Activated T-helper 2 cell treated with anti-CD3 and anti-CD28 coated beads, Interferon-gamma antibody, Interleukin-2, Interleukin-4, amounts not matched to agents 10 μg/mL and 5 μg/mL and 100 μg/mL, durations not matched to agents 14 hours and 24 hours and 36 hours (primary cell): ENCODE data around the gene CDKN2AIP. TPM values are rescaled to one million over a fixed set of nuclear protein-coding genes. Genes with fewer than 3 reads are reported as not detected.

Experiments used
- DNase-seq: peaks from one replicate; pipeline ENCODE4 v3.0.0; 2021; ENCODE audit warnings: low spot score
- H3K27ac Mint-ChIP-seq: one replicate; pipeline ENCODE4 v1.8.0; 2021; ENCODE audit warnings: mixed read lengths
- H3K27me3 Mint-ChIP-seq: one replicate; pipeline ENCODE4 v1.8.0; 2021; ENCODE audit warnings: low read depth, mixed read lengths
- H3K36me3 Mint-ChIP-seq: one replicate; pipeline ENCODE4 v1.8.0; 2021; ENCODE audit warnings: low read depth, mixed read lengths
- H3K4me1 Mint-ChIP-seq: one replicate; pipeline ENCODE4 v1.8.0; 2021; ENCODE audit warnings: low read depth, mixed read lengths
- H3K4me3 Mint-ChIP-seq: one replicate; pipeline ENCODE4 v1.8.0; 2021; ENCODE audit warnings: low read depth, mild to moderate bottlenecking, moderate library complexity, mixed read lengths
- H3K9me3 Mint-ChIP-seq: one replicate; pipeline ENCODE4 v1.8.0; 2021; ENCODE audit warnings: mixed read lengths
- intact Hi-C: fragments of 100-400 bp; cut with micrococcal nuclease; formaldehyde crosslinking; loops from one replicate; pipeline ENCODE4 v1.15.1; 2023
- total RNA-seq: library from RNA; stranded (reverse); gene quantifications from 2 replicates; pipeline ENCODE4 v1.2.3, GENCODE V29; 2022

Gene CDKN2AIP
- total RNA-seq, result 23.3 and 25.3 TPM in 2 replicates

GRCh38 chr4:183444214-183445096, at the start of gene CDKN2AIP:
Gene CDKN2AIP, plus strand, starts transcription at chr4:183444636. Its CDS starts 162 bp downstream, at chr4:183444798.
- Mint-ChIP-seq H3K4me1 (peaks cover 39% of the 10 kb centered on the region), H3K36me3 (peaks cover 44% of the 10 kb centered on the region)
- intact Hi-C loops, result loop anchor here (1.0 to 10.0 kb wide), 6 partner anchors 38 to 1030 kb away; partner anchors contain the start of genes DCTD, IRF2, RWDD4 and TRAPPC11

DNA sequence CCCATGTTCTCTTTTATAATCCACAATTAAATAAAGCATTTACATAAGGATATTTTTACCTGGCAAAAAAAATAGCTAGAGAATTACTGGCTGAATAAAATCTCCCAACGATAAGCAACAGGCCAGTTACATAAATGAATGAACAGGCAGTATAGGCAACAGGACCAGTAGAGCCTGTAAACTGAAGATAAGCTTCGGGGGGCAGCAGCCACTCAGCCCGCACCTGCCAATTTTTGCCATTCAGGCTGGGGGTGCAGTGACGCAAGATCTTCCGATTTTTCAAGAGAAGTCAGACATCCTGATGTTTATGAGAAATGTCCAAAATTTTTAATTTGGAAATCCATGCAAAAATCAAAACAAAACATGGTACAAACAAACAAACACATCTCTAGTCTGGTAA, 49.0 kb upstream of the CDKN2AIP start:
- Mint-ChIP-seq H3K36me3 (no peaks in the 10 kb centered on the region), H3K27ac (no peak overlapping the region), H3K9me3 (no peaks in the 10 kb centered on the region), H3K27me3 (peaks cover 26% of the 10 kb centered on the region), H3K4me1 (peaks cover 28% of the 10 kb centered on the region), H3K4me3 (no peak overlapping the region)
- intact Hi-C loops, result loop anchor here (5.0 kb wide), 1 partner anchor 48 kb away; no protein-coding TSS in a partner anchor
- DNase-seq, result no peak

More at GRCh38 chr4:183444214-183445096, at the start of gene CDKN2AIP:
- H3K27ac Mint-ChIP-seq, result peak within 1 kb of the TSS; percentile 98
- peak within 1 kb of the TSS; percentile 99 for H3K4me3 Mint-ChIP-seq
- no peaks in the 10 kb centered on the region for H3K27me3 Mint-ChIP-seq
- peak; percentile 94 for DNase-seq
- no peaks in the 10 kb centered on the region for H3K9me3 Mint-ChIP-seq

DNA sequence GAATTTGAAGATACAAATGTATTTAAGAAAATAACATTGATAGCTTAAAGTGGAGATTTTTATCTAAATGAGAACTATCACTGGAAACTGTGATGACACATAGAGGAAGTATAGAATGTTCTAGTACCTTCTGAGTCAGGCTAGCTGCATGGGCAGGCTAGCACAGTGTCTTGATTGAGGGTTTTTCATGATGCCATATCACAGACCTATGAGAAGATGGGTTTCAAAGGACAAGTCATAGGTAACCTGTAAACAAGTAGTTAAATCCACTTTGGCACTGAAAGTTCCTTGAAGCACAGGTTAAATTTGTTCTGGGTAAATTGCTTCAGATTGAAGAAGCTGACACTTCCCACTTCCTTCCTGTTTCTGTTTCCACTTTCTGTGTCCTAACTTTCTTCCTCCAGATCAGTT, 48.2 kb upstream of the CDKN2AIP start:
- H3K4me3 Mint-ChIP-seq, result no peak overlapping the region
- H3K4me1 Mint-ChIP-seq, result peaks cover 28% of the 10 kb centered on the region
- no peak overlapping the region for H3K27ac Mint-ChIP-seq
- no peaks in the 10 kb centered on the region for H3K9me3 Mint-ChIP-seq
- intact Hi-C loops, result loop anchor here (5.0 kb wide), 1 partner anchor 49 kb away; no protein-coding TSS in a partner anchor
- H3K36me3 Mint-ChIP-seq, result no peaks in the 10 kb centered on the region
- no peak for DNase-seq
- peaks cover 32% of the 10 kb centered on the region for H3K27me3 Mint-ChIP-seq

GRCh38 chr4:183397741-183398297, 46.6 kb upstream of the CDKN2AIP start:
- Mint-ChIP-seq H3K27ac (peak overlapping the region; percentile 14), H3K4me1 (peaks cover 29% of the 10 kb centered on the region), H3K27me3 (peaks cover 36% of the 10 kb centered on the region), H3K9me3 (no peaks in the 10 kb centered on the region), H3K4me3 (peak overlapping the region; percentile 67), H3K36me3 (no peaks in the 10 kb centered on the region)
- intact Hi-C loops, result loop anchor here (5.0 kb wide), 1 partner anchor 51 kb away; no protein-coding TSS in a partner anchor
- no peak for DNase-seq

DNA sequence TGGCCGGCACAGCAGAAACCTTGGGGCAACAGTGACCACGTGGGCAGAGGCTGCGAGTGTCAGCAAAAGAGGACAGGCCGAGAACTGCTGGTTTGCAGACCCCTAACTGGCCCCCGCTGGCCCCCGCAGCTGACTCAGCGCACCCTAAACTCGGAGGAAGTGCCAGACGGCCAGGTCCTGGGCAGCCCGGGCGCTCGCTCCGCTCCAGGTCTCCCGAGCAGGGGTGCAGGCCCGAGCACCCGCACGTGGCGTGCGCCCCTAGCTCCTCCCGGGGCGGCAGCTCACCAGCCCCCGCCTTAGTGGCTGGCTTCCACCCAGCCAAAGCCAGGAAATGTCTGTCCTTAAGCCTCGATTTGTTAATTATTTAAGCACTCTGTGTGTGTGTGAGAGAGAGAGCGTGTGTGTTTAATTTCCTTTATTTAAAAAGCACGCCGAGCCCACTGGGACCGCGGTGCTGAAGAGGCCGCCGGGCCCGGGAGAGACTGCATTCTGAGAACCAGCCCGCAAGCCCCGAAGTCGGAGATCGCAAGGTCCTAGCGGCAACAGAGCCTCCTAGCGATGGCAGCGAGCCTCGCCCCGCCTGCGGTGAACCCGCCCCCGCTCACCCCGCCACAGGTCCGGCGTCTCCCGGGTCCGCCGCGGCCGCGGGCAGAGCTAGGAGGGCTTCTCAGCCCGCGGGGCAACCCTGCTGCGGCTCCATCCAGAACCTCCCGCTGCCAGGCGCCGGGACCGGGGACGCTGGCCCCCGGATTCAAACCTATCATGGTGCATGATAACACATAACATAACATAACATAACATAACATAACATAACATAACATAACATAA, 45.9 kb upstream of the CDKN2AIP start:
- Mint-ChIP-seq H3K9me3 (no peaks in the 10 kb centered on the region), H3K27me3 (peaks cover 36% of the 10 kb centered on the region), H3K36me3 (no peaks in the 10 kb centered on the region), H3K27ac (peak overlapping the region; percentile 85), H3K4me1 (peaks cover 31% of the 10 kb centered on the region), H3K4me3 (peak overlapping the region; percentile 85)
- DNase-seq, result peak; percentile 54
- intact Hi-C loops, result loop anchor here (5.0 kb wide), 1 partner anchor 51 kb away; no protein-coding TSS in a partner anchor

DNA sequence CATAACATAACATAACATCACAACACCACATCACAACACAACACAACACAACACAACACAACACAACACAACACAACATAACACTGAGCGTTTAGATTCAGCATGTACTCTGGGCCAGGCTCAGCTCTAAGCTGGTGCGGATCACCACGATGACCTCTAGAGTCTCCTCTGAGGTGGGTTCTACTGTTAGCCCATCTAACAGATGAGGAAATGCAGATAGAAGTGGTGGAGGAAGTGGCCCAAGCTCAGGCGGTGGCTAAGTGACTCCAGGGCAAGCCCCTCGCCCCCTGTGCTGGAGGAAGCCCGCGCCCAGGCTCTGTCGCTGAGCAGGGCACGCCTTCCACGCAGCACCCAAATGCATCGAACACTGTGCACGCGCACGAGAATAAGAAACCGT, 45.3 kb upstream of the CDKN2AIP start:
- Mint-ChIP-seq H3K4me1 (peaks cover 31% of the 10 kb centered on the region), H3K27ac (no peak overlapping the region), H3K9me3 (no peaks in the 10 kb centered on the region), H3K27me3 (peaks cover 36% of the 10 kb centered on the region), H3K4me3 (peak overlapping the region; percentile 85), H3K36me3 (no peaks in the 10 kb centered on the region)
- no peak for DNase-seq
- intact Hi-C loops, result loop anchor here (5.0 kb wide), 1 partner anchor 52 kb away; no protein-coding TSS in a partner anchor

GRCh38 chr4:183399616-183400015, 44.8 kb upstream of the CDKN2AIP start:
- Mint-ChIP-seq H3K4me3 (no peak overlapping the region), H3K36me3 (no peaks in the 10 kb centered on the region), H3K27ac (no peak overlapping the region), H3K27me3 (peaks cover 37% of the 10 kb centered on the region), H3K9me3 (no peaks in the 10 kb centered on the region), H3K4me1 (peaks cover 31% of the 10 kb centered on the region)
- intact Hi-C loops, result loop anchor here (5.0 to 10.0 kb wide), 2 partner anchors 52 to 135 kb away; no protein-coding TSS in a partner anchor
- DNase-seq, result no peak

DNA sequence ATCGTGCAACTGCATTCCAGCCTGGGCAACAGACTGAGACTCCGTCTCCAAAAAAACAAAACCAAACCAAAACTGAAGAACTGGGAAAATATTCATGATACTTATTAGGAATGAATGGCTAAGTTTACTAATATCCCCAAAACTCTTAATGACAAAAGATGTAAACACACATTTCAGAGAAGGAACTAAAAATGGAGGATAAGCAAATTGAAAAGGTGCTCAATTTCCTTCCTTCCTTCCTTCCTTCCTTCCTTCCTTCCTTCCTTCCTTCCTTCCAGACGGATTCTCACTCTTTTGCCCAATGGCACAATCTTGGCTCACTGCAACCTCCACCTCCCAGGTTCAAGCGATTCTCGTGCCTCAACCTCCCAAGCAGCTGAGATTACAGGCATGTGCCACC, 44.4 kb upstream of the CDKN2AIP start:
- Mint-ChIP-seq H3K4me3 (no peak overlapping the region), H3K9me3 (no peaks in the 10 kb centered on the region), H3K27ac (no peak overlapping the region), H3K36me3 (no peaks in the 10 kb centered on the region), H3K27me3 (peaks cover 39% of the 10 kb centered on the region), H3K4me1 (peaks cover 31% of the 10 kb centered on the region)
- intact Hi-C loops, result loop anchor here (10.0 kb wide), 1 partner anchor 135 kb away; no protein-coding TSS in a partner anchor
- DNase-seq, result no peak

DNA sequence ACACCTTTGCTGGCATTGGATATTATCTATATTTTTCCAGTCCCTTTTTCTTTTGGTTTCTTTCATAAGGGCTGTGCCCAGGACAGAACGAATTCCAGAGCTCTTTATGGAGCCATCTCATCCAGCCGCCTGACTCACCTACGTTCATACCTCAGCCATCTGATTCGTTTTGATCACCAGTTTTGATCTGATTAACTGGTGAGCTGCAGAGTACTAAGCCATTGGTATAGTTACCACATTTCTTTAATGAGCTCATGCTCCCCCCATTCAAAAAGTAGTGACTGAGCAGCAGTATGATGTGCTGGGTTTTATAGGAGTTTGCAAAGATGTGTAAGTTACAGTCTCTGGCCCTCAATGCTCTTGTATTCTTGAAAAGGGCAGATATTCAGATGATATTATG, 43.0 kb upstream of the CDKN2AIP start:
- no peak overlapping the region for H3K4me3 Mint-ChIP-seq
- H3K27me3 Mint-ChIP-seq, result peaks cover 42% of the 10 kb centered on the region
- H3K4me1 Mint-ChIP-seq, result peaks cover 28% of the 10 kb centered on the region
- no peak for DNase-seq
- intact Hi-C loops, result loop anchor here (10.0 kb wide), 1 partner anchor 137 kb away; no protein-coding TSS in a partner anchor
- no peak overlapping the region for H3K27ac Mint-ChIP-seq
- no peaks in the 10 kb centered on the region for H3K36me3 Mint-ChIP-seq
- no peaks in the 10 kb centered on the region for H3K9me3 Mint-ChIP-seq

DNA sequence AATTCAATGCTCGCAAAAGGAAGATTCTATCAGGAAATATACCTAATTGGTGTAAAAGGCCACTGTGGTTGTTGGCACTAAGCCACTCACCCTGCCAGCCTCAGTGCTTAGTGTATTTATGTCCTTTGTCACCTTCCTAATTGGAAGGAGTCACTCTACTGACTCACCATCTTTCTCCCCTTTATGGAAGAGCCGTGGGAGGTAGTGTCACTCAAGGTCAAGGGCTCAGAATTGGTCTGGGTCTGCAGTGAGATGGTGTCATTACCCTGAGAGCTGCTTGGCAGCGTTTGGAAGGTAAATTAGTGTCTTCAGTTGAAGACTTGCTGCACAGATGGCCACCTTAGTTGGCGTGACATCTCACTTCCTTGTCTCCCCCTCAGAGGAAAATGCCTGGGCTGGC, 41.7 kb upstream of the CDKN2AIP start:
- Mint-ChIP-seq H3K27ac (no peak overlapping the region), H3K9me3 (no peaks in the 10 kb centered on the region), H3K36me3 (no peaks in the 10 kb centered on the region), H3K27me3 (peaks cover 35% of the 10 kb centered on the region), H3K4me3 (no peak overlapping the region), H3K4me1 (peaks cover 20% of the 10 kb centered on the region)
- intact Hi-C loops, result loop anchor here (10.0 kb wide), 1 partner anchor 138 kb away; no protein-coding TSS in a partner anchor
- no peak for DNase-seq

- Mint-ChIP-seq H3K4me3 (no peak overlapping the region), H3K27me3 (peaks cover 33% of the 10 kb centered on the region), H3K9me3 (no peaks in the 10 kb centered on the region), H3K36me3 (no peaks in the 10 kb centered on the region), H3K27ac (no peak overlapping the region), H3K4me1 (peaks cover 20% of the 10 kb centered on the region)
- DNase-seq, result no peak
- intact Hi-C loops, result loop anchor here (10.0 kb wide), 1 partner anchor 139 kb away; no protein-coding TSS in a partner anchor
Measured at GRCh38 chr4:183403486-183403885, 41.0 kb upstream of the CDKN2AIP start.

DNA sequence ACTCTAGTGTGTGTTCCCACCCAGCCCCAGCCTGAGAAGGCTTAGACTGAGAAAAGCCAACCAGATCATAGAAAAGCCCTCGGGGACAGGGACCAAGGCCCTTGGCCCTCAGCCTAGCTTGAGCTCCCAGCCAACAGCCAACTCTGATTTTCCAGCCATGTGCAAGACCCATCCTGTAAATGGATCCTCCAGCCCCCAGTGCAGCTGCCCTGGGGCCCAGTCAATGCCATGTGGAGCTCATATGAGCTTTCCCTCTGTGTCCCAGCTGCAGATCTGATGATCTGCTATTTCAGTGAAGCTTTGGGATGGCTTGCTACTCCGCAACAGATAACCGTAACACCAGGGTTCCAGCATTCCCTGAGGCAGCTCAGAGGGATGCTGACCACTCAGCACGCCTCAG, 40.5 kb upstream of the CDKN2AIP start:
- H3K27me3 Mint-ChIP-seq, result peaks cover 30% of the 10 kb centered on the region
- no peaks in the 10 kb centered on the region for H3K9me3 Mint-ChIP-seq
- H3K36me3 Mint-ChIP-seq, result no peaks in the 10 kb centered on the region
- no peak overlapping the region for H3K4me3 Mint-ChIP-seq
- H3K4me1 Mint-ChIP-seq, result peaks cover 16% of the 10 kb centered on the region
- H3K27ac Mint-ChIP-seq, result no peak overlapping the region
- intact Hi-C loops, result loop anchor here (10.0 kb wide), 1 partner anchor 139 kb away; no protein-coding TSS in a partner anchor
- DNase-seq, result no peak
